RWPE2 (cell line): ENCODE results near the gene UBQLN4.
"Not testable (repeated sequence)": the region's sequence is repeated elsewhere in the genome, so short reads cannot be mapped to it uniquely, and the experiment has no call there.

ENCODE experiments used
- ATAC-seq: fragments of 200-7000 bp; cut with Tn5 transposase; 3 replicates; pipeline ENCODE4 v1.9.1; 2021; ENCODE audit warnings: low read depth
- DNase-seq: peaks from one replicate; pipeline ENCODE4 v3.0.0-alpha.2; 2020; ENCODE audit warnings: low spot score
- H3K27ac ChIP-seq: fragments of 450-650 bp; 2 replicates; pipeline ENCODE4 v1.5.1; 2017; ENCODE audit warnings: mild to moderate bottlenecking; ENCODE audit not compliant: poor library complexity, severe bottlenecking
- H3K27me3 ChIP-seq: fragments of 250-450 bp; sonication (Bioruptor Pico); 2 replicates; pipeline ENCODE4 v1.5.1; 2021; ENCODE audit warnings: mild to moderate bottlenecking, moderate library complexity; ENCODE audit not compliant: insufficient read depth, poor library complexity, severe bottlenecking
- H3K36me3 ChIP-seq: fragments of 250-450 bp; sonication (Bioruptor Pico); 2 replicates; pipeline ENCODE4 v1.5.1; 2020; ENCODE audit warnings: low read depth, mild to moderate bottlenecking, moderate library complexity
- H3K4me1 ChIP-seq: fragments of 250-450 bp; sonication (Bioruptor Pico); 2 replicates; pipeline ENCODE4 v1.5.1; 2021; ENCODE audit warnings: mild to moderate bottlenecking, moderate library complexity; ENCODE audit not compliant: insufficient read depth, poor library complexity, severe bottlenecking
- H3K4me3 ChIP-seq: fragments of 250-450 bp; sonication (Bioruptor Pico); 2 replicates; pipeline ENCODE4 v1.5.1; 2021; ENCODE audit warnings: mild to moderate bottlenecking, moderate library complexity; ENCODE audit not compliant: severe bottlenecking
- H3K9me3 ChIP-seq: fragments of 250-450 bp; sonication (Bioruptor Pico); 2 replicates; pipeline ENCODE4 v1.5.1; 2021; ENCODE audit warnings: mild to moderate bottlenecking, moderate library complexity; ENCODE audit not compliant: severe bottlenecking
- TF ChIP-seq, protein P1 (sequence below): fragments of 450-650 bp; IDR thresholded peaks from one replicate; pipeline ENCODE4 v1.5.1; 2017; ENCODE audit warnings: mild to moderate bottlenecking, moderate library complexity; ENCODE audit not compliant: poor library complexity, severe bottlenecking

UBQLN4 gene

GRCh38 chr1:156050376-156050775, 3.2 kb downstream of the UBQLN4 start:
- H3K27ac ChIP-seq: no peak overlapping the region
- peaks cover 27% of the 10 kb centered on the region for H3K36me3 ChIP-seq
- DNase-seq (no peak), ATAC-seq (no peak)
- TF ChIP-seq, protein P1, sequence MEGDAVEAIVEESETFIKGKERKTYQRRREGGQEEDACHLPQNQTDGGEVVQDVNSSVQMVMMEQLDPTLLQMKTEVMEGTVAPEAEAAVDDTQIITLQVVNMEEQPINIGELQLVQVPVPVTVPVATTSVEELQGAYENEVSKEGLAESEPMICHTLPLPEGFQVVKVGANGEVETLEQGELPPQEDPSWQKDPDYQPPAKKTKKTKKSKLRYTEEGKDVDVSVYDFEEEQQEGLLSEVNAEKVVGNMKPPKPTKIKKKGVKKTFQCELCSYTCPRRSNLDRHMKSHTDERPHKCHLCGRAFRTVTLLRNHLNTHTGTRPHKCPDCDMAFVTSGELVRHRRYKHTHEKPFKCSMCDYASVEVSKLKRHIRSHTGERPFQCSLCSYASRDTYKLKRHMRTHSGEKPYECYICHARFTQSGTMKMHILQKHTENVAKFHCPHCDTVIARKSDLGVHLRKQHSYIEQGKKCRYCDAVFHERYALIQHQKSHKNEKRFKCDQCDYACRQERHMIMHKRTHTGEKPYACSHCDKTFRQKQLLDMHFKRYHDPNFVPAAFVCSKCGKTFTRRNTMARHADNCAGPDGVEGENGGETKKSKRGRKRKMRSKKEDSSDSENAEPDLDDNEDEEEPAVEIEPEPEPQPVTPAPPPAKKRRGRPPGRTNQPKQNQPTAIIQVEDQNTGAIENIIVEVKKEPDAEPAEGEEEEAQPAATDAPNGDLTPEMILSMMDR: no peak
- no peaks in the 10 kb centered on the region for H3K9me3 ChIP-seq
- H3K4me3 ChIP-seq: no peak overlapping the region
- H3K27me3 ChIP-seq: no peaks in the 10 kb centered on the region
- no peaks in the 10 kb centered on the region for H3K4me1 ChIP-seq

GRCh38 chr1:156048663-156049258, 4.8 kb downstream of the UBQLN4 start:
- DNase-seq (no peak), ATAC-seq (no peak)
- H3K27ac ChIP-seq: no peak overlapping the region
- H3K4me1 ChIP-seq: no peaks in the 10 kb centered on the region
- TF ChIP-seq, protein P1: no peak
- H3K4me3 ChIP-seq: no peak overlapping the region
- no peaks in the 10 kb centered on the region for H3K9me3 ChIP-seq
- H3K36me3 ChIP-seq: peaks cover 31% of the 10 kb centered on the region
- H3K27me3 ChIP-seq: no peaks in the 10 kb centered on the region

GRCh38 chr1:156045076-156045475, 8.5 kb downstream of the UBQLN4 start:
- H3K4me1 ChIP-seq: no peaks in the 10 kb centered on the region
- no peak overlapping the region for H3K27ac ChIP-seq
- TF ChIP-seq, protein P1: no peak
- no peaks in the 10 kb centered on the region for H3K27me3 ChIP-seq
- peaks cover 51% of the 10 kb centered on the region for H3K36me3 ChIP-seq
- no peak for ATAC-seq
- H3K4me3 ChIP-seq: no peak overlapping the region
- no peak for DNase-seq
- H3K9me3 ChIP-seq: no peaks in the 10 kb centered on the region

DNA sequence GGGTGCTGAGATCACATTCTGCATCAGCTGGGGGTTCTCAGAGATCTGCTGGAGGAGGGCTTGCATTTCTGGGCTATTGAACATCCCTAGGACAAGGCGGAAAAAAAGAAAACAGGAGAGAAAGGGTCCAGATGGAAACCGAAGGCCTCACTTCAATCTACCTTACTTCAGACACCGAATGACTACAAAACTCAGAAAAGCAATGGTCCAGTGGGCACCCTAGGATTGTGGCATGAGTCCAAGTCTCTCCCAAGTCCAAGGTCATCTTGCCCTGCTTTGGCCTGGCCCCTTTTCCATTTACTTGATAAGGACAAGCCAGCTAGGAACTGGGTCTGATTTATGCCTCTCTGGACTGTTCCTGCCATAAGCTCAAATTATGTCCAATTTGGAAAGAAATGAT, 10.8 kb downstream of the UBQLN4 start:
- TF ChIP-seq, protein P1: no peak
- no peaks in the 10 kb centered on the region for H3K4me1 ChIP-seq
- DNase-seq (no peak), ATAC-seq (no peak)
- no peaks in the 10 kb centered on the region for H3K27me3 ChIP-seq
- H3K9me3 ChIP-seq: no peaks in the 10 kb centered on the region
- no peak overlapping the region for H3K27ac ChIP-seq
- H3K36me3 ChIP-seq: peaks cover 52% of the 10 kb centered on the region
- H3K4me3 ChIP-seq: no peak overlapping the region

DNA sequence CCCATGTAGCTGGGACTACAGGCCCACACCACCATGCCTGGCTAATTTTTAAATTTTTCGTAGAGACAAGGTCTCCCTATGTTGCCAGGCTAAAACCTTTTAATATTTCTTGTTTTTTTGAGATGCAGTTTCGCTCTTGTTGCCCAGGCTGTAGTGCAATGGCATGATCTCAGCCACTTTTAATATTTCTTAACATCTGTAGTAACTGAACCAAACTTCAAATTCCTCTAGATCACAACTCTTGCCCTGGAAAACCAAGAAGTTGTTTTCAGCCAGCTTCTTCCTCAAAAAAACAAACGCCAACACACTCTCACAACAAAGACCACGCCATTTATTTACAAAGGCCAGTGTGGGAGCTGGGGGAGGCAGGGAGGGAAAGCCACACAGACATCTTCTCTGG, 18.6 kb downstream of the UBQLN4 start:
- DNase-seq, H3K4me1 ChIP-seq, H3K9me3 ChIP-seq, H3K4me3 ChIP-seq, H3K27ac ChIP-seq, H3K27me3 ChIP-seq, ATAC-seq: not testable (repeated sequence)
- H3K36me3 ChIP-seq: peaks cover 25% of the 10 kb centered on the region
